OCI-LY7 (cell line): ENCODE measurements around the gene LACTB. TPM values are rescaled to one million over a fixed set of nuclear protein-coding genes. Genes with fewer than 3 reads are reported as not detected.

Source experiments
- BruUV-seq: library from RNA; stranded (reverse); fragments of 400-500 nt; replicated peaks from 2 replicates; lab custom pipeline; 2021; lab: Mats Ljungman, UMichigan
- CTCF ChIA-PET: fragments of 300-600 bp; sonication (Branson Sonifier 250); formaldehyde crosslinking; loops from one replicate; lab custom pipeline; 2022; ENCODE audit warnings: antibody characterized with exemption; ENCODE audit not compliant: unreplicated experiment; lab: Charles Lee
- POLR2A ChIA-PET: fragments of 300-600 bp; sonication (Branson Sonifier 250); formaldehyde crosslinking; loops from one replicate; lab custom pipeline; 2022; ENCODE audit warnings: antibody characterized with exemption; lab: Charles Lee
- DNase-seq: peaks from one replicate; pipeline ENCODE4 v3.0.0-alpha.2; 2015; ENCODE audit warnings: low spot score
- H2AFZ ChIP-seq: fragments of 200-600 bp; sonication (generic), shearing (Covaris generic); 2 replicates; pipeline ENCODE4 v1.6.1; 2014; ENCODE audit warnings: mild to moderate bottlenecking, antibody characterized with exemption, low read length, moderate library complexity
- H3K27ac ChIP-seq: fragments of 200-600 bp; sonication (generic); 2 replicates; pipeline ENCODE4 v1.5.1; 2014; ENCODE audit warnings: mixed run types, low read depth, mild to moderate bottlenecking, moderate library complexity, low read length, inconsistent platforms; ENCODE audit not compliant: poor library complexity, severe bottlenecking
- H3K36me3 ChIP-seq: fragments of 200-600 bp; sonication (generic); 2 replicates; pipeline ENCODE4 v1.6.1; 2014; ENCODE audit warnings: mild to moderate bottlenecking, antibody characterized with exemption, low read length, moderate library complexity, mixed read lengths; ENCODE audit not compliant: insufficient read depth
- H3K4me1 ChIP-seq: fragments of 200-600 bp; sonication (generic); 2 replicates; pipeline ENCODE4 v1.5.1; 2014; ENCODE audit warnings: mild to moderate bottlenecking, low read length; ENCODE audit not compliant: insufficient read depth, poor library complexity, severe bottlenecking
- H3K4me2 ChIP-seq: fragments of 200-600 bp; sonication (generic); 2 replicates; pipeline ENCODE4 v1.6.1; 2014; ENCODE audit warnings: mild to moderate bottlenecking, low read length
- H3K4me3 ChIP-seq: fragments of 200-600 bp; sonication (generic); 2 replicates; pipeline ENCODE4 v1.5.1; 2014; ENCODE audit warnings: mild to moderate bottlenecking, low read depth, low read length; ENCODE audit not compliant: poor library complexity, severe bottlenecking
- H3K79me2 ChIP-seq: fragments of 200-600 bp; sonication (generic); 2 replicates; pipeline ENCODE4 v1.6.1; 2016; ENCODE audit warnings: low read depth, mild to moderate bottlenecking, low read length, moderate library complexity, mixed read lengths; ENCODE audit not compliant: insufficient read depth
- H3K9me2 ChIP-seq: fragments of 200-600 bp; sonication (generic); 2 replicates; pipeline ENCODE4 v1.6.1; 2016; ENCODE audit warnings: mild to moderate bottlenecking, low read length, mixed read lengths; ENCODE audit not compliant: insufficient read depth
- H3K9me3 ChIP-seq: fragments of 200-600 bp; sonication (generic); 2 replicates; pipeline ENCODE4 v1.6.1; 2014; ENCODE audit warnings: mild to moderate bottlenecking, mixed run types, low read length, mixed read lengths
- H4K20me1 ChIP-seq: fragments of 200-600 bp; sonication (generic); 2 replicates; pipeline ENCODE4 v1.6.1; 2014; ENCODE audit warnings: mild to moderate bottlenecking, antibody characterized with exemption, low read length, moderate library complexity, mixed read lengths; ENCODE audit not compliant: insufficient read depth
- EZH2phosphoT487 ChIP-seq: fragments of 200-600 bp; sonication (generic); IDR thresholded peaks from 2 replicates; pipeline ENCODE4 v1.6.1; 2018; ENCODE audit warnings: low read depth, borderline replicate concordance, mild to moderate bottlenecking, mixed run types, antibody characterized with exemption, low read length, moderate library complexity, mixed read lengths
- intact Hi-C: fragments of 100-400 bp; cut with micrococcal nuclease; formaldehyde crosslinking; loops from one replicate; pipeline ENCODE4 v1.10.0; 2022; ENCODE audit not compliant: unreplicated experiment
- total RNA-seq, 2 experiments: library from RNA; depleted of rRNA in 1 of 2; stranded (reverse); fragments of >200 nt in 1 of 2; shearing (Covaris generic) in 1 of 2; gene quantifications; 2 replicates each; pipeline ENCODE4 v1.2.3, GENCODE V29; 2014 to 2022
- TF ChIP-seq, protein P1 (sequence below): fragments of 200-600 bp; sonication (generic); conservative IDR thresholded peaks from 2 replicates; pipeline ENCODE4 v1.5.1; 2014; ENCODE audit warnings: mild to moderate bottlenecking, antibody characterized with exemption, low read length, moderate library complexity, mixed read lengths

The LACTB gene
- total RNA-seq, 2 experiments from 2014 or later: 3.2 to 7.2 TPM

DNA sequence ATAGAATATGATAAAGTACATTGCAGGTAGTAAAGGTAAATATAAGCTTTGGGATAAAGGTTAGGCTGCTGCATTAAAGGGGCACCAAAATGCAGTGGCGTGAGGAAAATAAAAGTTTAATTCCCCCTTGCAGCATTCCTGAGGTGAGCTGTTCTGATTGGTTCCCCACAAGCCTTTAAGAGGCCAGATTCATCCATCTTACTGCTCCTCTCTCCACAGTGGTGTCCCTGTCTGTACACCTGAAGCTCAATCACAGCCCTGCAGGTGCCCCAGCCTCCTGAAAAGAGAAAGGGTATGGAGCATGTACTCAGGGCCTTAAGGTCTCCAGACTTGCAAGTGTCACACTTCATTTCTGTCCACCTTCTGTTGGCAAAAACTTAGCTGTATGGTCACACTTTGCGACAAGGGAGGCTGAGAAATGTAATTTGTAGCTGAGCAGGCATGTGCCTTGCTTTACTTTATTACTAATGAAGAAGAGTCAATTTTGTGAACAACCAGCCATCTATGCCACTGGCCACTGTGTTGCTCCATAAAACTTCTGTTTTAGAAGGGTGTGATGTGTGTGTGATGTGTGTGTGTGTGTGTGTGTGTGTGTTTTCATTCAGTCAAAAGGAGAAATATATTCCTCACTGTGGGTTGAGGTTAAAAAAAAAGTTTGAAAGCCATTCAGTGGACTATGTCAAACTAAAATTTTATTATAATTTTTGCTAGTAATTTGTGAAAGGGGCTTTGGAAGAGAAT lies 12.8 kb downstream of the LACTB start:
- no peaks in the 10 kb centered on the region for H3K9me3 ChIP-seq
- no peak overlapping the region for H2AFZ ChIP-seq
- H3K79me2 ChIP-seq: no peaks in the 10 kb centered on the region

DNA sequence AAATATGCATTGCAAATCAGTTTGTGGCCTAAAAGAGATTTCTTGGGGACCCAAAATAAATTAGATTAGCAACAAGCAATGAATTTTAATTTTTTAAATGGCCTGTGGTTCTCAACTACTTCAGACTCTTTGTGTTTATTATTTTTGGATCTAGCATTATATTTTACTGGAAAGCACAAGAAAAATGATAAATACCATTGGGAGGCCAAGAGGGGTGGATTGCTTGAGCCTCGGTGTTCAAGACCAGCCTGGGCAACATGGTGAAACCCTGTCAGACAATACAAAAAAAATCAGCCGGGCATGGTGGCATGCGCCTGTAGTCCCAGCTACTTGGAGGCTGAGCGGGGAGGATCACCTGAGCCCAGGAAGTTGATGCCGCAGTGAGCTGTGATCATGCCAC lies 13.6 kb downstream of the LACTB start:
- CTCF ChIA-PET: no interaction called here
- Histone ChIP-seq H3K79me2 (no peaks in the 10 kb centered on the region), H3K27ac (no peak overlapping the region), H3K9me2 (no peaks in the 10 kb centered on the region), H3K9me3 (no peaks in the 10 kb centered on the region), H4K20me1 (no peaks in the 10 kb centered on the region), H3K4me1 (no peaks in the 10 kb centered on the region), H3K36me3 (no peaks in the 10 kb centered on the region), H3K4me2 (no peak overlapping the region), H2AFZ (no peak overlapping the region), H3K4me3 (no peak overlapping the region)
- DNase-seq: no peak
- POLR2A ChIA-PET: interaction anchor here (0.5 to 0.7 kb wide), 2 partner anchors 201 to 227 kb away, joined by 3 to 5 read pairs; no protein-coding TSS in a partner anchor
- TF ChIP-seq, protein P1, sequence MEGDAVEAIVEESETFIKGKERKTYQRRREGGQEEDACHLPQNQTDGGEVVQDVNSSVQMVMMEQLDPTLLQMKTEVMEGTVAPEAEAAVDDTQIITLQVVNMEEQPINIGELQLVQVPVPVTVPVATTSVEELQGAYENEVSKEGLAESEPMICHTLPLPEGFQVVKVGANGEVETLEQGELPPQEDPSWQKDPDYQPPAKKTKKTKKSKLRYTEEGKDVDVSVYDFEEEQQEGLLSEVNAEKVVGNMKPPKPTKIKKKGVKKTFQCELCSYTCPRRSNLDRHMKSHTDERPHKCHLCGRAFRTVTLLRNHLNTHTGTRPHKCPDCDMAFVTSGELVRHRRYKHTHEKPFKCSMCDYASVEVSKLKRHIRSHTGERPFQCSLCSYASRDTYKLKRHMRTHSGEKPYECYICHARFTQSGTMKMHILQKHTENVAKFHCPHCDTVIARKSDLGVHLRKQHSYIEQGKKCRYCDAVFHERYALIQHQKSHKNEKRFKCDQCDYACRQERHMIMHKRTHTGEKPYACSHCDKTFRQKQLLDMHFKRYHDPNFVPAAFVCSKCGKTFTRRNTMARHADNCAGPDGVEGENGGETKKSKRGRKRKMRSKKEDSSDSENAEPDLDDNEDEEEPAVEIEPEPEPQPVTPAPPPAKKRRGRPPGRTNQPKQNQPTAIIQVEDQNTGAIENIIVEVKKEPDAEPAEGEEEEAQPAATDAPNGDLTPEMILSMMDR: no peak
- no peak for TF ChIP-seq EZH2phosphoT487
- BruUV-seq: no TSS peak
- intact Hi-C loops: no loop called here

More for the DNA sequence above, 12.8 kb downstream of the LACTB start:
- Histone ChIP-seq H3K4me2 (no peak overlapping the region), H3K36me3 (no peaks in the 10 kb centered on the region), H3K9me2 (no peaks in the 10 kb centered on the region), H3K27ac (no peak overlapping the region), H3K4me1 (no peaks in the 10 kb centered on the region), H4K20me1 (no peaks in the 10 kb centered on the region), H3K4me3 (no peak overlapping the region)
- DNase-seq: no peak
- no peak for TF ChIP-seq EZH2phosphoT487
- TF ChIP-seq, protein P1: no peak
- intact Hi-C loops: no loop called here
- BruUV-seq: no TSS peak
- CTCF ChIA-PET: no interaction called here
- POLR2A ChIA-PET: interaction anchor here (0.5 to 0.8 kb wide), 4 partner anchors 12 to 579 kb away, joined by 3 to 5 read pairs (median 3); no protein-coding TSS in a partner anchor

DNA sequence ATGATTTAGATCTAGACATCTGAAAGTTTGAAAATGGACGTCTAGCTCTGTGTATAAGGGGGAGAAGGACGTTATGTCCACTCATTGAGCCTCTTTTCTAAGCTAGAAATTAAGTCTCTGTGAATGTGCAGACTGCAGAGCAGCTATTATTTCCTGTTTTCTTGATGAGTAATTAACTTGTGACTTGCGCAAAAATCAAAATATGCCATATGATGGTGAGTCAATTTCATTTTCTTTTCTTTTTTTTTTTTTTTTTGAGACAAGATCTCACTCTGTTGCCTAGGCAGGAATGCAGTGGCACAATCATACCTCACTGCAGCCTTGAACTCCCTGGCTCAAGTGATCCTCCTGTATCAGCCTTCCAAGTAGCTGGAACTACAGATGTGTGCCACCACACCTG lies 14.1 kb downstream of the LACTB start:
- ChIA-PET POLR2A (interaction anchor here (0.7 kb wide), 2 partner anchors 227 to 232 kb away, joined by 3 read pairs; no protein-coding TSS in a partner anchor), CTCF (no interaction called here)
- intact Hi-C loops: no loop called here
- Histone ChIP-seq H4K20me1 (no peaks in the 10 kb centered on the region), H3K36me3 (no peaks in the 10 kb centered on the region), H3K27ac (no peak overlapping the region), H3K4me1 (no peaks in the 10 kb centered on the region), H3K79me2 (no peaks in the 10 kb centered on the region), H2AFZ (no peak overlapping the region), H3K9me3 (no peaks in the 10 kb centered on the region), H3K4me3 (no peak overlapping the region), H3K4me2 (no peak overlapping the region), H3K9me2 (no peaks in the 10 kb centered on the region)
- BruUV-seq: no TSS peak
- no peak for TF ChIP-seq EZH2phosphoT487
- TF ChIP-seq, protein P1: no peak
- no peak for DNase-seq
